Gastroesophageal sphincter (tissue), 3 donors: ENCODE measurements around the gene ZNF497.

Experiments used
- CTCF ChIP-seq, 4 experiments: fragments of 200-600 bp in 2 of 4; fragments of 450-650 bp in 2 of 4; sonication (generic) in 1 of 4; IDR thresholded peaks; one replicate each; pipeline ENCODE4 v1.5.1; 2017 to 2019; ENCODE audit warnings: antibody characterized with exemption in 4 of 4, mild to moderate bottlenecking in 2 of 4, moderate library complexity in 2 of 4
- EP300 ChIP-seq: sonication (generic); formaldehyde crosslinking; IDR thresholded peaks from one replicate; pipeline ENCODE4 v1.6.1; 2017; ENCODE audit warnings: antibody characterized with exemption, mild to moderate bottlenecking
- POLR2A ChIP-seq, 2 donors: fragments of 450-650 bp; IDR thresholded peaks; one replicate each; pipeline ENCODE4 v1.6.1; 2017; ENCODE audit warnings: antibody characterized with exemption in 2 of 2, mild to moderate bottlenecking in 2 of 2, moderate library complexity in 1 of 2
- POLR2AphosphoS5 ChIP-seq: sonication (generic); formaldehyde crosslinking; IDR thresholded peaks from one replicate; pipeline ENCODE4 v1.6.1; 2017; ENCODE audit warnings: antibody characterized with exemption

DNA sequence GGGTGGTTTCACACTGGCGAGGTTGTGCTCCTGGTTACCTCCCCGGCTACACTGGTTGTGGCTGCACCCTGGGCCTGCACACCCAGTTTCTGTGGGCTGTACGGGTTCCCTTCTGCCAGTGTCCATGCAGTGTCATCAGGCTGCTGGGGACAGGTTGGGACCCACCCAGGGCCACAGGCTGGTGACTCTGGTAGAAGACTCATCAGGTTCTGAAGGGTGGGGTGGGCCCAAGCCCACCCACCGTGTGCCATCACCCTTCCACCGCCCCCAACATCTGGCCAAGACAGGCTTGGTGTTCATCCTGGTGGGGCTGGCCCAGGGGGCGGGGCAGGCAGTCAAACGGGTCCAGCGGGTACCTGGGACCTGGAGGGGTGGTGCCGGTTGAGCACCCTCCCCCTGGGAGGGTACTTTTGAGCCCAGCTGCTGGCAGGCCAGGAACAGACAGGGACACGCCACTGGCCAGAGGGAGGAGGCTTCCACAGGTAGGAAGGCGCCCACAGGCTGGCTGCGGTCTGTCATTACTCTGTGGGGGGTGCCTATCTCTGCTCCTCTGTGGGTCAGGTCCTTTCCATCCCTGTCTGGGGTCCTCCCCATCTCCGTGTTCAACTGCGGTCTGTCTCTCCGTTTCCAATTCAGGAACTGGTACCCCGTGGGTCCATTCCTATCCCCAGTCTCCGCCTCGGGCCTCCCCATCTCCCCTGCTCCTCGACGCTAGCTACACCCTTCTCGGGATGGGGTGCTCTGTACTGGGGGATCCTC lies 32.8 kb upstream of the ZNF497 start, which contains the start of gene RNF225:
- TF ChIP-seq POLR2AphosphoS5 (no peak), POLR2A (IDR thresholded peaks at IDR 0.05) (no peak), CTCF (IDR thresholded peaks at IDR 0.05) (no peak), EP300 (no peak)
